Ovary (tissue), 3 donors: ENCODE data around the gene POLE.

Source experiments
- CTCF ChIP-seq, 3 donors: fragments of 450-650 bp in 2 of 3; fragments of 200-600 bp in 1 of 3; IDR thresholded peaks; one replicate each; pipeline versions ENCODE4 v1.5.1 to v1.8.0; 2016 to 2022; ENCODE audit warnings: antibody characterized with exemption in 3 of 3, mild to moderate bottlenecking in 1 of 3
- EP300 ChIP-seq: sonication (generic); formaldehyde crosslinking; IDR thresholded peaks from one replicate; pipeline ENCODE4 v1.6.1; 2017; ENCODE audit warnings: antibody characterized with exemption
- POLR2A ChIP-seq: fragments of 450-650 bp; IDR thresholded peaks from one replicate; pipeline ENCODE4 v1.6.1; 2017; ENCODE audit warnings: antibody characterized with exemption, mild to moderate bottlenecking, moderate library complexity
- donor health status: DM: no; HTN: no; CAD: no.

GRCh38 chr12:132703641-132704040, 16.5 kb upstream of the POLE start:
- no peak for TF ChIP-seq CTCF (IDR thresholded peaks at IDR 0.05)
- no peak for TF ChIP-seq POLR2A
- no peak for TF ChIP-seq EP300
